ENCODE data around the gene TXNL4A. TPM values are rescaled to one million over a fixed set of nuclear protein-coding genes. Genes with fewer than 3 reads are reported as not detected.

The TXNL4A gene
- total RNA-seq, 2 donors from 2014 or later, result 115 to 197 TPM

GRCh38 chr18:79942786-79943607 lies 45.4 kb downstream of the TXNL4A start:
- peaks cover 41% of the 10 kb centered on the region for H3K36me3 Mint-ChIP-seq (ENCODE audit: low read depth)
- no peak overlapping the region for H3K4me3 Mint-ChIP-seq
- H3K9me3 Mint-ChIP-seq, result no peaks in the 10 kb centered on the region
- no peaks in the 10 kb centered on the region for H3K27me3 Mint-ChIP-seq
- H3K27ac Mint-ChIP-seq, result no peak overlapping the region
- ATAC-seq (replicated peaks), result no peak
- peaks cover 10% of the 10 kb centered on the region for H3K4me1 Mint-ChIP-seq

DNA sequence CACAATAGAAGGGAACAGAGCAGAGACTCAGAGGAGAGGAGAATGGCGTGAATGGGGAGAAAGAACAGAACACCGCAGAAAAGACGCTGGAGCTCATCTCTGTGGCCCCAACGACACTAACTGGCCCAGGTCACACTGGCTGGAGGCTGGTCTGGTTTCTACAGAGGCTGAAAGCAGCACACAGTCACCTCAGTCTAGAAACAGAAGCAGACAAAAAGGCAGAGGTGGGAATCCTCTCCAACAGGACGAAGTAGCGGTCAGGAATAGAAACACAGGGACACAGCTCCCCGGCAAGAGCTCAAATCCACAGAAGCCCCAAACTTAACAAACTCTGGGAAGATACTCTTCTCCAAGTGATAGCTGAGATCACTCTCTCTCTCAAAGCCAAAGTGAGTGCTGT lies 46.2 kb downstream of the TXNL4A start:
- no peak for ATAC-seq (replicated peaks)
- Mint-ChIP-seq H3K36me3 (ENCODE audit: low read depth) (peaks cover 47% of the 10 kb centered on the region), H3K27ac (no peak overlapping the region), H3K9me3 (no peaks in the 10 kb centered on the region), H3K4me3 (no peak overlapping the region), H3K4me1 (peaks cover 16% of the 10 kb centered on the region), H3K27me3 (no peaks in the 10 kb centered on the region)

GRCh38 chr18:79941473-79942119 lies 46.8 kb downstream of the TXNL4A start:
- no peak for ATAC-seq (replicated peaks)
- H3K4me3 Mint-ChIP-seq, result no peak overlapping the region
- no peaks in the 10 kb centered on the region for H3K9me3 Mint-ChIP-seq
- H3K4me1 Mint-ChIP-seq, result peaks cover 16% of the 10 kb centered on the region
- H3K27me3 Mint-ChIP-seq, result no peaks in the 10 kb centered on the region
- no peak overlapping the region for H3K27ac Mint-ChIP-seq
- H3K36me3 Mint-ChIP-seq (ENCODE audit: low read depth), result peaks cover 49% of the 10 kb centered on the region

DNA sequence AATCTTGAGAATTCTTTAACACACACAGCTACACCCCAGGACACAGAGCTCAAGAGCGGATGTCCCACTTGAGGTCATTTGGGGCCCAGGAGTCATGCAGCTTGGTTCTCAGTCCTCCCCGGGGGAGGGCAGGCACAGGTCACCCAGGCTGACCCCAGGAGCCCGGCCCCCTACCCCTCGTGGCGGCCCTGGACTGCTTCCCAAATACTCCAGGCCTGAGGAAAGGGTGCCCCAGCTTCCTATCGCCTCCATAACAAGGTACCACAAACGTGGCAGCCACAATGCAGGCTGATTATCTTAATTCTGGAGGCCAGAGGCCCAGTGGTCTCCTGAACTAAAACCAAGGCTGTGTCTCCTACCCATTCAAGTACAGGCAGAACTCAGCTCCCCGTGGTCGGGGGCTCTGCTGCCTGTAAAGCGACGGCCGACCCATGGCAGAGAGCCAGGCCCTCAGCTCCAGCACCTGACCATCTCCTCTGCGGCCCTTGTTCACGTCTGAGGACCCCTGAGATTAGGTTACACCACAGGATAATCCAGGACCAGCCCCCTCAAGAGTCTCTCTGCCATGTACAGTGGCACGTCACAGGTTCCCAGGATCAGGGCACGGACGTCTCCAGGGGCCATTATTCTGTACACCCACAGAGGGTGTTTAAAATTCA lies 47.4 kb downstream of the TXNL4A start:
- H3K4me3 Mint-ChIP-seq, result no peak overlapping the region
- H3K4me1 Mint-ChIP-seq, result peaks cover 16% of the 10 kb centered on the region
- H3K36me3 Mint-ChIP-seq (ENCODE audit: low read depth), result peaks cover 55% of the 10 kb centered on the region
- ATAC-seq (replicated peaks), result no peak
- H3K27ac Mint-ChIP-seq, result no peak overlapping the region
- H3K27me3 Mint-ChIP-seq, result no peaks in the 10 kb centered on the region
- H3K9me3 Mint-ChIP-seq, result peaks cover under 1% of the 10 kb centered on the region

- H3K9me3 Mint-ChIP-seq, result peaks cover 7% of the 10 kb centered on the region
- ATAC-seq (replicated peaks), result no peak
Observed at GRCh38 chr18:79940126-79940813, 48.1 kb downstream of the TXNL4A start.

GRCh38 chr18:79939096-79939495 lies 49.3 kb downstream of the TXNL4A start:
- H3K4me1 Mint-ChIP-seq, result peaks cover 6% of the 10 kb centered on the region
- H3K9me3 Mint-ChIP-seq, result peaks cover 7% of the 10 kb centered on the region
- no peaks in the 10 kb centered on the region for H3K27me3 Mint-ChIP-seq
- H3K36me3 Mint-ChIP-seq (ENCODE audit: low read depth), result peaks cover 73% of the 10 kb centered on the region
- H3K27ac Mint-ChIP-seq, result no peak overlapping the region
- H3K4me3 Mint-ChIP-seq, result no peak overlapping the region
- no peak for ATAC-seq (replicated peaks)

More at GRCh38 chr18:79940126-79940813, 48.1 kb downstream of the TXNL4A start:
- no peak overlapping the region for H3K4me3 Mint-ChIP-seq
- H3K27me3 Mint-ChIP-seq, result no peaks in the 10 kb centered on the region
- no peak overlapping the region for H3K27ac Mint-ChIP-seq
- H3K4me1 Mint-ChIP-seq, result peaks cover 15% of the 10 kb centered on the region
- H3K36me3 Mint-ChIP-seq (ENCODE audit: low read depth), result peaks cover 62% of the 10 kb centered on the region

- Mint-ChIP-seq H3K27me3 (no peaks in the 10 kb centered on the region), H3K36me3 (ENCODE audit: low read depth) (peaks cover 82% of the 10 kb centered on the region), H3K4me1 (peaks cover 6% of the 10 kb centered on the region), H3K4me3 (no peak overlapping the region), H3K27ac (no peak overlapping the region), H3K9me3 (peaks cover 7% of the 10 kb centered on the region)
- ATAC-seq (replicated peaks), result no peak
Observed at GRCh38 chr18:79938196-79938595, 50.2 kb downstream of the TXNL4A start.

GRCh38 chr18:79937103-79937860 lies 51.1 kb downstream of the TXNL4A start:
- H3K9me3 Mint-ChIP-seq, result peaks cover 14% of the 10 kb centered on the region
- H3K36me3 Mint-ChIP-seq (ENCODE audit: low read depth), result peaks cover 84% of the 10 kb centered on the region
- H3K4me1 Mint-ChIP-seq, result peaks cover 6% of the 10 kb centered on the region

GRCh38 chr18:79936641-79937040 lies 51.7 kb downstream of the TXNL4A start:
- Mint-ChIP-seq H3K9me3 (peaks cover 17% of the 10 kb centered on the region), H3K4me3 (no peak overlapping the region), H3K27ac (no peak overlapping the region), H3K36me3 (ENCODE audit: low read depth) (peaks cover 83% of the 10 kb centered on the region), H3K4me1 (peaks cover 6% of the 10 kb centered on the region), H3K27me3 (no peaks in the 10 kb centered on the region)
- ATAC-seq (replicated peaks), result no peak

More at GRCh38 chr18:79937103-79937860, 51.1 kb downstream of the TXNL4A start:
- Mint-ChIP-seq H3K27me3 (no peaks in the 10 kb centered on the region), H3K27ac (no peak overlapping the region), H3K4me3 (no peak overlapping the region)
- ATAC-seq (replicated peaks), result no peak

- no peaks in the 10 kb centered on the region for H3K27me3 Mint-ChIP-seq
- H3K36me3 Mint-ChIP-seq (ENCODE audit: low read depth), result peaks cover 90% of the 10 kb centered on the region
- peaks cover 22% of the 10 kb centered on the region for H3K9me3 Mint-ChIP-seq
- peaks cover 6% of the 10 kb centered on the region for H3K4me1 Mint-ChIP-seq
- no peak overlapping the region for H3K27ac Mint-ChIP-seq
- ATAC-seq (replicated peaks), result no peak
- no peak overlapping the region for H3K4me3 Mint-ChIP-seq
Observed at GRCh38 chr18:79935925-79936324, 52.4 kb downstream of the TXNL4A start.

DNA sequence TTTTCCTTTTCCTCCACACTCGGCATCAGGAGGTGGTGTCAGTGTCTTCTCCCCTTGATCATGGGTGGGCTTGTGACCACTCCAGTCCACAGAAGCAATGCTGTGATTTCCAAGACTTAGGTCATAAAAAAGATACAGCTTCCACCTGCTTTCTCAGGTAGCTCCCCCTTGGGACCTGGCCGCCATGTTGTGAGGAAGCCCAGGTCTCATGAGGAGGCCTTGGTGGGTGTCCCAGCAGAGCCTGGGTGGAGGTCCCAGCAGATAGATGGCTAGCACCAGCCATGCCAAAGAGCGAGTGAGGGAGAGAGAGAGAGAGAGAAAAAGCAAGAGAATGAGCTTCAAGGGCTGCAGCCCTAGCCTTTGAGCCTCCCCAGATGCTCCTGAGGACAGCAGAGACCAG lies 52.9 kb downstream of the TXNL4A start:
- Mint-ChIP-seq H3K36me3 (ENCODE audit: low read depth) (peaks cover 91% of the 10 kb centered on the region), H3K4me1 (peaks cover 6% of the 10 kb centered on the region), H3K4me3 (no peak overlapping the region), H3K27me3 (no peaks in the 10 kb centered on the region), H3K27ac (no peak overlapping the region), H3K9me3 (peaks cover 22% of the 10 kb centered on the region)
- ATAC-seq (replicated peaks), result no peak

DNA sequence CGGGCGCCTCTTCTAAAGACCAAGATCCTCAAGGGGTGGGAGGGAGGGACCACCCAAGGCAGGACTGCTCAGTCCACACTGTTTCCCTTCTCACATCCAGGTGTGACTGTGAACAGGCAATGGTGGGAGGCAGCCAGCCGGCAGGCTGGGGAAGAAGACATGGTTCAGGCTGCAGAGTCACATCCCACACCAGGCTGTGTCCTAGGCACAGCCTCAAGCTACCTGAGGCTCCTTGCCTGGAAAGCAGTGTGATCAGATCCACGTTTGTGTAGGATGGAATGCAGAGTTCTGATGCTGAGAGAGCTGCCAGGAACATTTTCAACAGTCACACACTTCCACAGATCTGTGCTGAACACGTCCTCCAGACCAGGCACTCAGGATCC lies 53.3 kb downstream of the TXNL4A start:
- peaks cover 6% of the 10 kb centered on the region for H3K4me1 Mint-ChIP-seq
- no peak overlapping the region for H3K4me3 Mint-ChIP-seq
- H3K9me3 Mint-ChIP-seq, result peaks cover 22% of the 10 kb centered on the region
- no peaks in the 10 kb centered on the region for H3K27me3 Mint-ChIP-seq
- peaks cover 93% of the 10 kb centered on the region for H3K36me3 Mint-ChIP-seq (ENCODE audit: low read depth)
- H3K27ac Mint-ChIP-seq, result no peak overlapping the region
- ATAC-seq (replicated peaks), result no peak

GRCh38 chr18:79934311-79935097 lies 53.9 kb downstream of the TXNL4A start:
- Mint-ChIP-seq H3K9me3 (peaks cover 27% of the 10 kb centered on the region), H3K27me3 (no peaks in the 10 kb centered on the region), H3K36me3 (ENCODE audit: low read depth) (peaks cover 93% of the 10 kb centered on the region), H3K4me3 (no peak overlapping the region), H3K27ac (no peak overlapping the region), H3K4me1 (peaks cover 6% of the 10 kb centered on the region)
- no peak for ATAC-seq (replicated peaks)
